Pulmonary artery endothelial cell (primary cell): Measurements from ENCODE around the gene NRM. TPM values are rescaled to one million over a fixed set of nuclear protein-coding genes. Genes with fewer than 3 reads are reported as not detected.
"Not testable (repeated sequence)": the region's sequence is repeated elsewhere in the genome, so short reads cannot be mapped to it uniquely, and the experiment has no call there.

ENCODE experiments used
- DNase-seq: peaks from one replicate; pipeline ENCODE4 v3.0.0-alpha.2; 2011; ENCODE audit warnings: low read depth, low spot score
- total RNA-seq: library from RNA; depleted of rRNA; stranded (reverse); fragments of >200 nt; gene quantifications from 2 replicates; pipeline ENCODE4 v1.2.3, GENCODE V29; 2014

Gene NRM
- total RNA-seq, 1 donor from 2014 or later, result 2.4 TPM

DNA sequence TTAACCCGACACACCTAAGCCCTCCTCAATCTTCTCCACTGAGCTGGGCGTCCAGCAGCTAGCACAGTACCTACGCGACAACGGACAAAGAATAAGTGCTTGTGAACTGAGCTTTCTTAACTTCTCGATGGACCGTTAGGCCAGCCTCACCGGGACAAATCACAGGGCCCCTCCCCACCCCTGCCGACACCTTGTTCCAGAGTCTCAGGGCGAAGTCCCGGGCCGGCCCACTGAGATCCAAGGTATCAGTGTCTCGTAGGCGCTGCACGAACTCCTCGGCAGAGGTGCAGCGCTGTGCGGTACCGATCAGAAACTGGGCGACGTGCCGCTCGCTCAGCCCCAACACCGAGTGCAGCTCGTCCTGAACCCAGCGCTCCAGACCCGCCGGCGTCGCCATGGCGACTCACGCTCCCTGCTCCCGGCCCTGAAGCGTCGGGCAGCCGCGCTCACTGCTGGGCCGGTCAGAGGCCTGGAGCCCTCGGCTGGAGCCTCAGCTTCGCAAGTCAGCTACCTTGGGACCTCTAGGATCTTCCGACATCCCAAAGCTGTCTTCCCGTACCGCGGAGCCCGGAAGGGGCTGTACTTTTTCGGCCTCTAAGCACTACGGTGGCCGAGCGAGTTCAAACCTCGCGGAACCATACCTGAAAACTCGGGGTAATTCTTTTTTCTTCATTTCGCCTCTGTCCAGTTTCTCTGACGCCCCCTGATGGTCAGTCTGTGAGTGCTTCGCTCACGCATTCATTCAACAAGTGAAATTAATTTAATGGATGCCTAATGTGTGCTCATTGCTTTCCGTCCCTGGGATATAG lies 18.1 kb downstream of the NRM start, which contains the start of gene DHX16:
TSS of gene DHX16 (minus strand) at position 562 of the 809 bp plus-strand sequence. CDS start at position 397, 165 bp downstream.
- peak; percentile 90 for DNase-seq

DNA sequence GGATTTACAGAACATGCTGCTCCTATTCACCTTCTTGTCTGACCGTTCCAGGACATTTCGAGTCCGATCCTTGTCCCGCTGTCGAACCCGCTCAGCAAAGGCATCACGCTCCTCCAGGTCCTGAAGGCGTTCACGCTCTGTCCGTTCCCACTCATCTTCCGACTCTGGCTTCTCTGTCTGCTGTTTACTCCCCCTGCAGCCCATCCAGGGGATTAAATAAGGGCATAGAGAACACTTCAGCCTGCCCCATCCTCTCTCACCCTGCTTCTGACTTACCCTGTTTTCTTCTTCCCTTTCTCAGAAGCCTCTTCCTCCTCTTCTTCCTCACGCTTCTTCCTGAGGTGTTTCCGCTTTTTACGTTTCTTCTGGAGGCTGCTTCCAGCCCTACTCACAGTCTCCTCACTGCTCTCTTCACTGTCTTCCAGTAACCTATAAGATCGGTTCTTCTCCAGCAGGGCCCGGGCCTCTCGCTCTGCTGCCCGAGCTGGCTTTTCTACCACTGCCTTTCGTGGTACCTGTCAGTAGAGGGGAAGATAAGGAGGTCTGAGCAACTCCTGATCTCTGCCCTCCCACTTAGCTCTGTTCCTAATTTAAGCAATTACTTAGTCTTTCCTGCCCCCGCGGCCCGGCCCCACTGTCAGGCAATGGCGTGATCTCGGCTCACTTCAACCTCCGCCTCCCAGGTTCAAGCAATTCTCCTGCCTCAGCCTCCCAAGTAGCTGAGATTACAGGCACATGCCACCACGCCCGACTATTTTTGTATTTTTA lies 19.8 kb downstream of the NRM start:
- no peak for DNase-seq

DNA sequence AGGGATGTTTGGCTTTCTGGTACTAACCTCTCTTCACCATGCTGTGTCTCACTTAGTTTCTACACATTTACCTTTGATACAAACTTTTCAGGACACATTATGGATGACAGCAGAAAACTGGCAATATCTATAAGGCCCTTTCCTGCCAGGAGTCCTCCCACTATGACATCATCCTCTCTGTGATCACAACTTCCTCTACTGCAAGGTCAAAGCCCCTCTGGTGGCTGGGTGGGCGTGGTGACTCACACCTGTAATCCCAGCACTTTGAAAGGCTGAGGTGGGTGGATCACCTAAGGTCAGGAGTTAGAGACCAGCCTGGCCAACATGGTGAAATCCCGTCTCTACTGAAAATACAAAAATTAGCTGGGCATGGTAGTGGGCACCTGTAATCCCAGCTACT lies 24.5 kb downstream of the NRM start:
- not testable (repeated sequence) for DNase-seq

DNA sequence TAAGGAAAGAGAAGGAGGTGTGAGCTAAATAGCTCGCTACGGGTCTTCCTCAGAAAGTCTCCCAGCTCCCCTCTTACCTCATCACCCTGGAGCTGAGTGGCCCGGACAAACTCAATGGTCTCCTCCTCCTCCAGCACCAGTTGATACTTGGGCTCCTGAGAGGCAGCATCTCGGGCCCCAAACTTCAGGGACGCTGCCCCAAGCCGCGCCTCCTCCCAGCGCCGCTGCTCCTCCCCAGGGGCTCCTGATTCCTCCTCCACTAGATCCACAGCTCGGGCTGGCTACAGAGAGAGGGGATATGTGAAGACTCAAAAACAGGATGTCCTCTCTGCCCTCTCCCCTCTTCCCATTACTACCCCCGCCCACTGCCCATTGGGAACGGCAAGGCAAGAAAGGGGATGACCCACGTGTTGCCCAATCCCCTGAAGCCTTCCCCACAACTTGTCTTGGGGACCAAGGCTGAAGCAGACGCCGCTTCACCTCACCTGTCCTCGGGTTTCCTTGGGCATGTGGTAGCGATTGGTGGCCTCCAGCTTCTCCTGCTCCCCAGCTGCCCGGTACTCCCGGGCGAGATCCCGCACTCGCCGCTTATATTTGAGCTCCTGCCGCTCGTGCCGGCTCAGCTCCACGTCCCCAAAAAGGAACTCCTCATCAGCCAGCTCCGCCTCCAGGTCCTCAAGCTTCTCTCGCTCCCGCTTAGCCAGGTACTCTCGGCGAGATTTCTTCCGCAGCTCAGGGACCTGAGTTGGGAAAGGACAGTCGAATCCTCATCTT lies 25.6 kb downstream of the NRM start:
- DNase-seq, result no peak

DNA sequence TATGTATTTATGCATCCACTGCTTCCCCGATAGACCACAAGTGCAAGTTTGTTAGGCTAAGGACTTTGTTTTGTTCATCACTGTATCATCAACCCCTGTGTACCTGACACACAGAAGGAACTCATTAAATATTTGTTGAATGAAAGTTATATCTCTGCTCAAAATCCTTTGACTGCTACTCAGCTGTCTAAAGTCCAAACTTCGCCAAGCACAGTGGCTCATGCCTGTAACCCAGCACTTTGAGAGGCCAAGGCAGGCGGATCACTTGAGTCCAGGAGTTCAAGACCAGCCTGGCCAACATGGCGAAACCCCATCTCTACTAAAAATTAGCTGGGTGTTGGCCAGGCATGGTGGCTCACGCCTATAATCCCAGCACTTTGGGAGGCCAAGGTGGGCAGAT lies 32.9 kb downstream of the NRM start:
- not testable (repeated sequence) for DNase-seq

DNA sequence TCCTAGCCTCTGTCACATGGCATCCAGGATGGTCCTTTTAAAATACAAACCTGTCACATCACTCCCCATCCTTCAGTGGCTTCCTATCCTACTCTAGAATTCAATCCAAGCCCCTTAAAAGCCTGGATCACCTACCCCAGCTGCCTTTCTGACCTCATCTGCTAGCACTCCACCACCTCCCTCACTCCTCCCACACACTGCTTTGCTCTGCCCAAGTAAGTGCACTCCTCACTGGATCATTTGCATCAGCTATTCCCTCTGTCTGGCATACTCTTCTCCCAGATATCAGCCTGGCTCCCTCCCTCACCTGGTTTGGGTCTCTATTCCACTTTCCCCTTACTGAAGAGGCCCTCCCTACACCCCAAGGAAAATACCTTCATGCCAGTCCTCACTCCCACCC lies 33.3 kb downstream of the NRM start:
- DNase-seq, result no peak

DNA sequence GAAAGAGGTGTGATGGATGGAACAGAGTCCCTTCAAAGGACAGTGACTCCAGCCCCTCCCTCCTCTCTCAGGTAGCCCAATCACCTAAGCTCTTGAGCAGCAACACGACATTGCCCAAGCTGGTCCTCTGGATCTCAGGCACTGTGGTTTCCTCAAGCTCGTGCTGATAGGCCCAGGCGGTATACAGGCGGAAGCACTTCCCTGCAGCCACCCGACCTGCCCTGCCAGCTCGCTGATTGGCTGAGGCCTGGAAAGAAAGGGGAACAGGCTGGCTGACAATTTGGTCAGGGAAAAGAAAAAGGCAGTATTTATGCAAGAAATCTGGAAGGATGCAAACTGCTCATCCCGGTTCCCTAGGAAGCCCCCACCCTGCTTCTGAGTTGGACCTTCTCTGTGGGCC lies 34.3 kb downstream of the NRM start:
- DNase-seq, result no peak

DNA sequence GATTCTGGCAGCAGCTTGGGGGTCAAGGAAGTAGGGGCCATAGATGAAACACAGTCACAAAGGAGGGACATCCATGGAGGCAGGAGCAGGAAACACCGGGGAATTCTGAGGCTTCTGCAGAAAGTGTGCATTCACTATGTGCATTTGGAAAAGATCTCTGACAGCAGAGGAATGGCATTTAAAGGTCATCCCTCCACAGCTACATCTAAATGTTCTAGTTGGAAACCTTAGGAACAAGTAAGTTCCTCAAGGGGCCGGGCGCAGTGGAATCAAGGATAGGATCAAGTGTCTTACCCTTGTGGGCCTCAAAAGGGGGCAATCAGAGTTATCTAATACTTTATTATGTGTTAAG lies 35.1 kb downstream of the NRM start:
- DNase-seq, result no peak

DNA sequence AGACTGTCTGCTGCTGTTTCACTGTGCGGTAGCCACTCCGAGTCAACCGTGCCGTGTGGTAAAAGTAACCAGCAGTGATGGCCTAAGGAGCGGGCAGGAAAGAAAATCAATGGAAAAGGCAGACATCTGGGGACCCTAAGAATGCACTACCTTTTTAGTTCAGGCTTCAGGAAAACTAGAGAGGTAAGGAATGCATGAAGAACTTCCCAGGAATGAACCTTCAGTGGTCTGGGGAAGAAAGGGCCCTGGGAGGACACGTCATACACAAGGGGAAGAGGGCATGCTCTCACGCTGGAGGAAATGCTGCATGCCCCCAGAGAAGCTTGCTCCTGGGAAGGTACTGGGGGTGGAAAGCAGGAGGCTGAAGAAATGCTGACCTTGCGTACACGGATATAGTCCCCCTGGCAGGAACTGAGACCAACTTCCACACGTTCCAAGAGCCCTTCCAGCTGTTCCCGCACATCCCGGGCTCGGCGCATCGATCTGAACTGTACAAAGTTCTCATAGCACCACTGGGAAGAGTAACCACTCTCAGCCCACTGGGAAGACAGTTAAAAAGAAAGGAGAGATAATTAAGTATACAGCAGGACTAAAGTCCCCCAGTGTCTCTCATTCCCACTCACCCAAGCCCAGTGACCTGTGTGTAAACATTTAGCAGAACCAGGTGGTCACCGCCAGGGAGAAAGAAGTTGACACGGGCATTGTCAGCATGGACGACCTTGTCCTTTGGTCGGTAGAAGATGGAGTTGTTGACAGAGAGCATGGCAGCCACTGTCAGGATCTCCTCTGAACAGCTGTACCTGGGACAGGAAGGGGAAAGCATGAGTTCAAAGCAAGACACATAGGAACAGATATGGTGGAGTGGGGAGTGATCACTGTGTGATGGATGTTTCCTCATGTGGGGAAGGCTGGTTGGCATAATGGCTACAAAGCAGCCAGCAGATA lies 35.7 kb downstream of the NRM start:
- DNase-seq, result no peak

DNA sequence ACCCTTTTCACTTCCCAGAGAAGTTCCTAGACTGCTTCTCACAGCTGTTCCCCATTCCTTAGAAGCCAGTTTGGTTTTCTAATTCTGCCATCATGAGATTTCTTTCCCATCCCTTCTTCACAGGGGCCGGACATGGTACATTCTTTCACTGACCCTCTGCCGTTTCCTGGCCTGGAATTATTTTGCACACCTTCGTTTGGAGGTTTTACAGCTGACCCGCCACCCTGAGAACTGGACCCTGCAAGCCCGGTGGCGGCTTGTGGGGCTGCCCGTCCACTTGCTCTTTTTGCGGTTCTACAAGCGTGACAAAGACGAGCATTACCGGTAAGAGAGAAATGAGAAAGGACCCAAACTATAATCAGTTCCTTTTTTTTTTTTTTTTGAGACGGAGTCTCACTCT lies 39.6 kb downstream of the NRM start:
- DNase-seq, result no peak

DNA sequence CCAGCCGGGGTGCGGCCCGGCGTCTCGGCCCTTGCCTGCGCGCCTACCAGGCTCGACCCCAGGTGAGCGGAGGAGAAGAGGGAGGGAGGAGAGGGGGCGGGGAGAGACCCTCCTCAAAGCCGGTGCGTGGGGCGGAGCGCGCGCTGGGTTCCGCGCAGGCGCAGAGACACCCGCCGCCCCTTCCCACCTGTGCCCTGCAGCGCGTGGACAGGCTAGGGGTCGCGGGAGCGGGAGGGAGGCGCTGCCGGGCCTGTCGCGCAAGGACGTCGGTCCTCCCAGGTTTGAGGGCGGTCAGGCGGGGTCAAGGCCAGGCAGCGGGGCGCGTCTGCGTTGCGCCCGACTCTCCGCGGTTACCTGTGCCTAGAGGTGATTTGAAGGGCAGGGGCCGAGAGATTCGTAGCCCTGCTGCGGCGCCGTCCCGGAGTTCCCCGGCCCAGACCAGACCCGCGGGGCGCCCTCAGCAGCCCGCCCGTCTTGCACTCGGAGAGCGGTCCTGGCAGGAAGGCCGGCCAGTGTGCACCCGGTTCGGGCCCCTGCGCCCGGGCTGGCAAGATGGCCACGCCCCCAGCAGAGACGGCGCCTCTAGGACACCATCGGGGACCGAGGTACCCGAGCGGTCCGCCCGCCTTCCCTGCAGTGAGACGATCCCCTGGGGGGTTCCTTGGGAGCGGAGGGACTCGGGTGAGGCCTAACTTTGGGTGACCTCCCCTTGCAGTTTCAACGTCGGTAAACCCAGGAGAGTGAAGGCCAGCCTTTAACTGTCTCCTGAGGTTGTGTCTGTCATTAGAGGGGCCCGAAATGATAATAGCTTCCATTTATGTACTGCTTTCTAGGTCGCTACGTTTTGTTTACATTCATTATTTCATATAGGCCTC lies 43.3 kb downstream of the NRM start:
- DNase-seq, result no peak

DNA sequence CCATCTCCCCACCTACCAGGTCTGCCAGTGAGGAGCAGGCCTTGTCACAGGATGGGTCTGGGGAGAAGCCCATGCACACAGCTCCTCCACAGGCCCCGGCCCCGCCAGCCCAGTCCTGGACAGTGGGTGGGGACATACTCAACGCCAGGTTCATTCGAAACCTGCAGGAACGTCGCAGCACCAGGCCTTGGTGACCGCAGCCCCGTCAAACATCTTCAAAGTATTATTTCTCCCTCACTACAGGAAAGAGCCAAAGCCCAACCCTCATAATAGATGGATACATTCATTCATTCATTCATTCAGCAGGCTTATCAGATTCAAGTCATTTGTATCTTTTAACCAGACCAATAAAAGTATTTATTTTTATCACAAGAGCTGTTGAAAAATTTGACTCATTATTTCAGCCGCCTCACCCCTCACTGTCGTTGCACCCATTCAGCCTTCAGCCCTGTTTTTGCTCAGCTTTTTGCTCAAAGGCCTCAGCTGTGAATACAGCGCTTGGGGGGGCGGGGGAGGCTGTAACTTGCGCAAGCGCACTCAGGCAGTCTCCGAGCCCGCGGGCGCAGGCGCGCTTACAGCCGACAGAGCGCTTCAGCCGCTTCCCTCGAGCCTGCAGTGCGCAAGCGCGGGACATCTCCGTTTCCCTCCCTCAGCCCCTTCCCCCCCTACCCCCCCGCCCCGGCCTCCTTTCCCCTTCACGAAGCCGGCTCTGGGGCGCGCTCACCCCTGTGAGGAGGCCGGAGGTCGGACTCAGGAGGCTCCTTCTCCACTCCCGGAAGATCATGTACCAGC lies 44.1 kb downstream of the NRM start, which contains the start of gene C6orf136:
TSS of gene C6orf136 (plus strand) at position 684 of the 792 bp plus-strand sequence. CDS start at position 783, 99 bp downstream.
- peak; percentile 66 for DNase-seq

DNA sequence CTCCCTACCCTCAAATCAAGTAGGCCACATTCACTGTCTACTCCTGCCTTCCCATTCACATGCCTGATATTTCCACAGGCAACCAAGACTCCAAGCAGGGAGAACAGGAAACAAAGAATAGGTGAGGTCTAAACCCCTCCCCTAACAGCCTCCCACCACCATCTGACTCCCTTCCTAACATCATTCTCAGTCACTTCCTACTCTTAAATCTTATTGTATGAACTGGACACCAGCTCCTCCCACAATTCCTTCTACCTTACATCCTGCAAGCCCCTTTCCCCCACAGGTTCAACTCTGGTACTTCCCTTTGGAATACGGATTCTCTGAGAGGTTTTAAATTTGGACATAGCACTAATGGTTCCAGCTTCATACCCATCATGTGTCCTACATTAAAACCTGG lies 44.8 kb downstream of the NRM start:
- no peak for DNase-seq

DNA sequence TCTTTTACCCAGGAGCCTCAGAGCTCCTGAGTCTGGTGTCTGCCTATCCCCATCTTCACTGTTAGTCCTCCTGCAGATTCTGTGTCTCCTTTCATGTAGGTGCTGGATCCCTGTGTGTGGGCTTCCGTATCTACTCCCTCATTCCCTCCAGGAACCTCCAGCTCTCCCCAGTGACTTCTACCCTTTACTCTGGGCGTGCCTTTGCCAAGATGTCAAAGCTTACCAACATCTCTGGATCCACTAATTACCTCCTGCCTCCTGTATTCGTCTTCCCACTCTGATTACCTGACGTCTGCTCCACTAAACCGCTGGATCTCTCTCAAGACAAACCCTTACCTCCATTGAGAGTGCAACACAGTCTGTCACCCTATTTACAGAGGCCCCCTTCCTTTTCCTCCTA lies 46.0 kb downstream of the NRM start:
- DNase-seq, result no peak

DNA sequence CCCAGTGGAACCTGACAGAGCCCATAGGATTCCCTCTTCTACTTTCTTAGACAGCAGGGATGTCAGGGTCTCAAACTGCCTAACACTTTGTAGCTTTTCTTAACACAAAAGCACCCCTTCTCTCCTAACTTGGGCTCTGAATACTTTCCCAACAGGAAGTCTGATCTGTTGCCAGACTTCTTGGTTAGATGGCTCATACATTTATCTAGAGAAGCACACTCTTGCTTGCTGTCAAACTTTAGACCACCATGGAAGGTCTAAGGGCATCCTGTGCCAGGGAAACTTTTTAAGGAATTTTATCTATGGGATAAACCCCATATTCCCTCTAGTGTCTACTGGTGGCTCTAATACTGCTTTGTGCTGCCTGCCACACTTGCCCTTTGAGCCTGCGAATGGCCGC lies 47.1 kb downstream of the NRM start:
- no peak for DNase-seq

DNA sequence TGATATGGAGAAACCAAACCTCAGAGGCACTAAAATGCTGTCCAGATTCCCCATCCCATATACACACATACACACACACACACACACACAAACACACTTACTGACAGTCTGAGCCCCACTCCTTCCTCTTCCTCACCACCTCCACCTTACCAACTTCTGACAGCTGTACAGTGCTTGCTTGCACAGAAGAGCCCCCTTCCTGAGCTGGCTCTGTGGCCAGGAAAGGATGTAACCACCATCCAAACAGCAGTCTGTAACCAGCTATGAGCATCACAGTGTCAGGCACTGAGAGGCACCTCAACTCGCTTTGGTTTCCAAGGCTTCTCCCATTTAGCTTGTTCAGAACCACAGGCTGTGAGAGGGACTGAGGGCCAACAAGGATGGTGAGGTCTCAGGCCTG lies 49.7 kb downstream of the NRM start:
- no peak for DNase-seq

DNA sequence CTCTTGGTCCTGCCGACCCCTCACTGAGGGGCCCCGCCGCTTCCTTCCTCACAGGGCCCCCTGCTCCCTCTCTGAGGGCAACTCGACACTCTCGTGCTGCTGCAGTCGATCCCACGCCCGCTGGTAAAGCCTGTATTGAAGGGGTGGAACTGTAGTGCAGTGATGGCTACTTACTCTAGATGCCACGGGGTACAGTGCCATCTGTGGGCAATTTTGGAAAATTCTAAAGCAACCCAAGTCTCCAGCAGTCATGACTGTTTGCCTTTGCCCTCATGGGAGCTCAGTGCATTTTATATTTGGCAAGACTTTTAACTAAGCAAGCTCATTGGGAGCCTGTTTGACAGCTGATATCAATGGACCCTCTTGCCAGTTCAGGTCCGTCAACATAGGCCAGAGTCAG lies 50.3 kb downstream of the NRM start:
- DNase-seq, result no peak
